ENCODE results near the gene HMX1.

DNA sequence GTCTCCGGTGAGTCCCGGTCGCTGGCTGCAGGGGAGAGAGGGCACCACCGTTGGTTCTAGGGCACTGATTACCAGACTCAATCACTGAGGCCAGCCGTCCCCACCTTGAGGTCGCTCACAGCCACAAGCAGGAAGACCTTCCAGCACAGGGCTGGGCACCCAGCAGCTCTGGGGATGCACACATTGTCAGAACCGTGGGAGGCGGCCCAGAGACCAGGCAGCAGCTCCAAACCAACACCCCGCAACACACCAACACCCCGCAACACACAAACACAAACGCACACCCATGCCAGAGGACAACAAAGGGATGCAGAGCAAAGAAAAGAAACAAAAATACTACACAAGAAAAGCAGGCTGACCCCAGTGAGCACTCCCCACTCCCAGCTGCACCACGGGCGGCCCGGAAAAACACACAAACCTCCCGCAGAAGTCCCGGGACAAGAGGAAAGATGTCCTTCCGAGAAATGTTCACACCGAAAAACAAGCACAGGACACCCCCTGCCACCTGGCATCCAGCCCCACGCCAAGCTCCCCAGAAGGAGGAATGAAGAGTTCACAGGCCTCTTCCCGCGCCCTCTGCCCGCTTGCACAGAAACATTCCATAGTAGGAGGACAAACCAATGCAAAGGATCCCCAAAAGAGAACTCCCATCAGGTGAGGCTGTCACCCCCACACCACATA is 3.2 kb downstream of the HMX1 start:
- TF ChIP-seq, protein P1, sequence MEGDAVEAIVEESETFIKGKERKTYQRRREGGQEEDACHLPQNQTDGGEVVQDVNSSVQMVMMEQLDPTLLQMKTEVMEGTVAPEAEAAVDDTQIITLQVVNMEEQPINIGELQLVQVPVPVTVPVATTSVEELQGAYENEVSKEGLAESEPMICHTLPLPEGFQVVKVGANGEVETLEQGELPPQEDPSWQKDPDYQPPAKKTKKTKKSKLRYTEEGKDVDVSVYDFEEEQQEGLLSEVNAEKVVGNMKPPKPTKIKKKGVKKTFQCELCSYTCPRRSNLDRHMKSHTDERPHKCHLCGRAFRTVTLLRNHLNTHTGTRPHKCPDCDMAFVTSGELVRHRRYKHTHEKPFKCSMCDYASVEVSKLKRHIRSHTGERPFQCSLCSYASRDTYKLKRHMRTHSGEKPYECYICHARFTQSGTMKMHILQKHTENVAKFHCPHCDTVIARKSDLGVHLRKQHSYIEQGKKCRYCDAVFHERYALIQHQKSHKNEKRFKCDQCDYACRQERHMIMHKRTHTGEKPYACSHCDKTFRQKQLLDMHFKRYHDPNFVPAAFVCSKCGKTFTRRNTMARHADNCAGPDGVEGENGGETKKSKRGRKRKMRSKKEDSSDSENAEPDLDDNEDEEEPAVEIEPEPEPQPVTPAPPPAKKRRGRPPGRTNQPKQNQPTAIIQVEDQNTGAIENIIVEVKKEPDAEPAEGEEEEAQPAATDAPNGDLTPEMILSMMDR (IDR thresholded peaks at IDR 0.05), result no peak
- no peak for TF ChIP-seq ZFX (IDR thresholded peaks at IDR 0.05; ENCODE audit: borderline replicate concordance)

Measured in 22Rv1 (cell line).